ENCODE measurements around the gene PEDS1. TPM values are rescaled to one million over a fixed set of nuclear protein-coding genes. Genes with fewer than 3 reads are reported as not detected.

Gene PEDS1
- total and polyA plus RNA-seq, 2 experiments from 2014 or later: 36.9 to 37.2 TPM

GRCh38 chr20:50130356-50130723, 23.2 kb downstream of the PEDS1 start:
- no peak overlapping the region for H3K4me3 ChIP-seq
- peak overlapping the region; percentile 97 for H3K27ac ChIP-seq
- no peak for DNase-seq (ENCODE audit: low read depth in 1 of 2, low spot score in 1 of 2)
- H3K36me3 ChIP-seq: peaks cover 5% of the 10 kb centered on the region
- peaks cover 13% of the 10 kb centered on the region for H3K4me1 ChIP-seq (ENCODE audit: low read depth)
- TF ChIP-seq CTCF (IDR thresholded peaks at IDR 0.05; ENCODE audit: low read depth, low read length): no peak
- H3K9me3 ChIP-seq (ENCODE audit: low read depth): no peaks in the 10 kb centered on the region
- no peaks in the 10 kb centered on the region for H3K27me3 ChIP-seq

DNA sequence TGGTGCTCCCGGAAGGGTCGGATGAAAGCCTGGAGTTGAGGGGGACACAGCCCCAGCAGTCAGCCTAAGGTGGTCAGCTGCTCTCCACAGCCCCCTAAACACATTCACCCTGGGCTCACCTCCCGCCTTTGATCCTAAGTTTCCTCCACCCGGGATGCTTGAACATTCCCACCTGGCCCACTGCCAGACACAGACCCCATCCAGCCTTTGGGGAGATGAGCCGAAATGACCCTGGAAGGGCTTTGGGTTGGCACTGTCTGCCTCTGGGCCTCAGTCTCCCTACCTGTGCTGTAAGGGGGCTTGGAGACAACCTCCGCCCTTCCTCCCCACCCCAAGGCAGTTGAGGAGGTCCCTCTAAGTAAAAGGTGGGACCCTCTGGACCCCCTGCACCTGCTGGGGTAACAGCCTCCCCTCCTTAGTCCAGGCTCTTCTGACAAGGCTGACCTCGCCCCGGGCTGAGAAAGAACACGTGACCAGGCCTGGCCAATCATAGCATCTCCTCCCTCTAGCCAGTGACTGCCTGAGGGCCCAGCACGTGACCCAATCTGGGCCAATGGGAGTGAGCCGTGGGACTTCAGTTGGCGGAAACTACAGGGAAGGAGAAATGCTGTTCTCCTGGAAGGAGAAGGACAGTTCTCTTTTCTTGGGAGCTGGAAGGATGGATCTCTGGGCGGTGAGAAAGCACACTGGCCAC, 23.7 kb downstream of the PEDS1 start:
- no peak for DNase-seq (ENCODE audit: low read depth in 1 of 2, low spot score in 1 of 2)
- Histone ChIP-seq H3K36me3 (peaks cover 5% of the 10 kb centered on the region), H3K4me1 (ENCODE audit: low read depth) (peaks cover 13% of the 10 kb centered on the region), H3K4me3 (no peak overlapping the region), H3K27ac (no peak overlapping the region), H3K27me3 (no peaks in the 10 kb centered on the region), H3K9me3 (ENCODE audit: low read depth) (no peaks in the 10 kb centered on the region)
- TF ChIP-seq CTCF (IDR thresholded peaks at IDR 0.05; ENCODE audit: low read depth, low read length): no peak

- no peak for DNase-seq (ENCODE audit: low read depth in 1 of 2, low spot score in 1 of 2)
- no peak for TF ChIP-seq CTCF (IDR thresholded peaks at IDR 0.05; ENCODE audit: low read depth, low read length)
- H3K27me3 ChIP-seq: no peaks in the 10 kb centered on the region
- H3K9me3 ChIP-seq (ENCODE audit: low read depth): no peaks in the 10 kb centered on the region
- H3K4me1 ChIP-seq (ENCODE audit: low read depth): peaks cover 13% of the 10 kb centered on the region
- H3K4me3 ChIP-seq: no peak overlapping the region
- H3K36me3 ChIP-seq: peaks cover 5% of the 10 kb centered on the region
- no peak overlapping the region for H3K27ac ChIP-seq
Observed at GRCh38 chr20:50128520-50128905, 25.0 kb downstream of the PEDS1 start.

GRCh38 chr20:50127587-50128519, 25.7 kb downstream of the PEDS1 start:
- H3K36me3 ChIP-seq: peaks cover 5% of the 10 kb centered on the region
- no peaks in the 10 kb centered on the region for H3K9me3 ChIP-seq (ENCODE audit: low read depth)
- H3K4me1 ChIP-seq (ENCODE audit: low read depth): peaks cover 7% of the 10 kb centered on the region
- no peak for TF ChIP-seq CTCF (IDR thresholded peaks at IDR 0.05; ENCODE audit: low read depth, low read length)
- H3K4me3 ChIP-seq: no peak overlapping the region
- H3K27me3 ChIP-seq: no peaks in the 10 kb centered on the region
- DNase-seq (ENCODE audit: low read depth in 1 of 2, low spot score in 1 of 2): no peak
- H3K27ac ChIP-seq: no peak overlapping the region

- Histone ChIP-seq H3K4me1 (ENCODE audit: low read depth) (peaks cover 6% of the 10 kb centered on the region), H3K27ac (peak overlapping the region; percentile 21), H3K4me3 (no peak overlapping the region), H3K36me3 (peaks cover 5% of the 10 kb centered on the region), H3K27me3 (no peaks in the 10 kb centered on the region), H3K9me3 (ENCODE audit: low read depth) (no peaks in the 10 kb centered on the region)
- TF ChIP-seq CTCF (IDR thresholded peaks at IDR 0.05; ENCODE audit: low read depth, low read length): no peak
- DNase-seq (ENCODE audit: low read depth in 1 of 2, low spot score in 1 of 2): no peak
Observed at GRCh38 chr20:50126662-50127061, 26.9 kb downstream of the PEDS1 start.
